ENCODE measurements around the gene COL9A3. TPM values are rescaled to one million over a fixed set of nuclear protein-coding genes. Genes with fewer than 3 reads are reported as not detected.

COL9A3 gene
- total RNA-seq, 1 experiment from 2014 or later, result 46.6 TPM

DNA sequence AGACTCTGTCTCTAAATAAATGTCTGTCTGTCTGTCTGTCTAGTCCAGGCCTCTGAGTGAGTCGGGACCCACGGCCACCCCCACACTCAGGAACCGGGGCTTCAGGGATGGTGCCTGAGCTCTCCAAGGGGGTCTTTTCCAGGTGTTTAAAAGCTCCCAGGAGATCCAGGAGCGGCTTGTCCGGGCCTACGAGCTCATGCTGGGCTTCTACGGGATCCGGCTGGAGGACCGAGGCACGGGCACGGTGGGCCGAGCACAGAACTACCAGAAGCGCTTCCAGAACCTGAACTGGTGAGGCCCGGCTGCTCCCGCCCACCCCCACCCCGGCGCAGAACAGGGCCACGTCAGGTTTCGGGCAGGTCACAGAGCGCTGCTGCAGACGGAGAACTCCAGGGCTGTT lies 5.5 kb upstream of the COL9A3 start:
- Histone ChIP-seq H3K27ac (ENCODE audit: low read length) (no peak overlapping the region), H3K9me3 (ENCODE audit: control insufficient read depth, insufficient read depth, low read depth, low read length) (no peaks in the 10 kb centered on the region), H3K36me3 (ENCODE audit: control insufficient read depth, insufficient read depth, low read length) (peaks cover 5% of the 10 kb centered on the region; the same call in 1 of the 2 replicates), H3K27me3 (ENCODE audit: control insufficient read depth, insufficient read depth, low read length) (no peaks in the 10 kb centered on the region), H3K4me1 (ENCODE audit: control insufficient read depth, insufficient read depth, low read length) (peaks cover 50% of the 10 kb centered on the region), H3K4me3 (ENCODE audit: low read depth in 2 of 2, low read length in 2 of 2) (no peak overlapping the region)
- in situ Hi-C loops (cut with HindIII; ENCODE audit: low pct_unique_long_range_greater_than_20kb, low sequenced_read_pairs), result no loop called here
- no peak for DNase-seq (ENCODE audit: low read depth, low spot score)
- BruUV-seq (replicated peaks), result no TSS peak
- ChIA-PET POLR2A (no interaction called here), CTCF (no interaction called here)
- intact Hi-C loops (cut with micrococcal nuclease; ENCODE audit: unreplicated experiment), result no loop called here
- TF ChIP-seq, protein P1, sequence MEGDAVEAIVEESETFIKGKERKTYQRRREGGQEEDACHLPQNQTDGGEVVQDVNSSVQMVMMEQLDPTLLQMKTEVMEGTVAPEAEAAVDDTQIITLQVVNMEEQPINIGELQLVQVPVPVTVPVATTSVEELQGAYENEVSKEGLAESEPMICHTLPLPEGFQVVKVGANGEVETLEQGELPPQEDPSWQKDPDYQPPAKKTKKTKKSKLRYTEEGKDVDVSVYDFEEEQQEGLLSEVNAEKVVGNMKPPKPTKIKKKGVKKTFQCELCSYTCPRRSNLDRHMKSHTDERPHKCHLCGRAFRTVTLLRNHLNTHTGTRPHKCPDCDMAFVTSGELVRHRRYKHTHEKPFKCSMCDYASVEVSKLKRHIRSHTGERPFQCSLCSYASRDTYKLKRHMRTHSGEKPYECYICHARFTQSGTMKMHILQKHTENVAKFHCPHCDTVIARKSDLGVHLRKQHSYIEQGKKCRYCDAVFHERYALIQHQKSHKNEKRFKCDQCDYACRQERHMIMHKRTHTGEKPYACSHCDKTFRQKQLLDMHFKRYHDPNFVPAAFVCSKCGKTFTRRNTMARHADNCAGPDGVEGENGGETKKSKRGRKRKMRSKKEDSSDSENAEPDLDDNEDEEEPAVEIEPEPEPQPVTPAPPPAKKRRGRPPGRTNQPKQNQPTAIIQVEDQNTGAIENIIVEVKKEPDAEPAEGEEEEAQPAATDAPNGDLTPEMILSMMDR (IDR thresholded peaks at IDR 0.05), result no peak
- TF ChIP-seq TCF7L2 (IDR thresholded peaks at IDR 0.05; ENCODE audit: low read depth, low read length), result no peak
- no peak for TF ChIP-seq SIN3A (IDR thresholded peaks at IDR 0.05; ENCODE audit: borderline replicate concordance, insufficient read depth, low read depth, low read length)
- no peak for TF ChIP-seq POLR2AphosphoS5 (IDR thresholded peaks at IDR 0.05; ENCODE audit: low read depth, low read length)
- TF ChIP-seq, protein P2, sequence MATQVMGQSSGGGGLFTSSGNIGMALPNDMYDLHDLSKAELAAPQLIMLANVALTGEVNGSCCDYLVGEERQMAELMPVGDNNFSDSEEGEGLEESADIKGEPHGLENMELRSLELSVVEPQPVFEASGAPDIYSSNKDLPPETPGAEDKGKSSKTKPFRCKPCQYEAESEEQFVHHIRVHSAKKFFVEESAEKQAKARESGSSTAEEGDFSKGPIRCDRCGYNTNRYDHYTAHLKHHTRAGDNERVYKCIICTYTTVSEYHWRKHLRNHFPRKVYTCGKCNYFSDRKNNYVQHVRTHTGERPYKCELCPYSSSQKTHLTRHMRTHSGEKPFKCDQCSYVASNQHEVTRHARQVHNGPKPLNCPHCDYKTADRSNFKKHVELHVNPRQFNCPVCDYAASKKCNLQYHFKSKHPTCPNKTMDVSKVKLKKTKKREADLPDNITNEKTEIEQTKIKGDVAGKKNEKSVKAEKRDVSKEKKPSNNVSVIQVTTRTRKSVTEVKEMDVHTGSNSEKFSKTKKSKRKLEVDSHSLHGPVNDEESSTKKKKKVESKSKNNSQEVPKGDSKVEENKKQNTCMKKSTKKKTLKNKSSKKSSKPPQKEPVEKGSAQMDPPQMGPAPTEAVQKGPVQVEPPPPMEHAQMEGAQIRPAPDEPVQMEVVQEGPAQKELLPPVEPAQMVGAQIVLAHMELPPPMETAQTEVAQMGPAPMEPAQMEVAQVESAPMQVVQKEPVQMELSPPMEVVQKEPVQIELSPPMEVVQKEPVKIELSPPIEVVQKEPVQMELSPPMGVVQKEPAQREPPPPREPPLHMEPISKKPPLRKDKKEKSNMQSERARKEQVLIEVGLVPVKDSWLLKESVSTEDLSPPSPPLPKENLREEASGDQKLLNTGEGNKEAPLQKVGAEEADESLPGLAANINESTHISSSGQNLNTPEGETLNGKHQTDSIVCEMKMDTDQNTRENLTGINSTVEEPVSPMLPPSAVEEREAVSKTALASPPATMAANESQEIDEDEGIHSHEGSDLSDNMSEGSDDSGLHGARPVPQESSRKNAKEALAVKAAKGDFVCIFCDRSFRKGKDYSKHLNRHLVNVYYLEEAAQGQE (IDR thresholded peaks at IDR 0.05; ENCODE audit: insufficient read depth in 1 of 2, low read depth in 2 of 2, low read length in 1 of 2), result no peak
- ATAC-seq, result no peak

DNA sequence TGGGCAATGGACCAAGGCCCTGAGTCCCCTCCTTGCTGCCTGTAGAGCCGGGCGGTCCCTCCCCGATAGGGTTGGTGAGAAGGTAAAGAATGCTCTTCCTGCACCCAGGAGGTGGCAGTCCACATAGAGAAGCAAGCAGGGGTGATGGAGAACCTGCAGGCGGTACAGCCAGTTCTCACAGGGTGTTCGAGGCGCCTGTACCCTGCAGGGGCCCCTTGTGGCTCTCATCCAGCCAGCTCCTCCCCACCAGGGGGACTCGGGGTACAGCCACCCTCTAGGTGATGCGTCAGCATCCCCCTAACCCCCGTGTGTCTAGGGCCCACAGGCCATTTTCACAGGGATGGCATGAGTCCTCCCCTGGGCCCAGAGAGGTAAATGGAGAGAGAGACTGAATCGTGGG lies 5.1 kb upstream of the COL9A3 start:
- DNase-seq (ENCODE audit: low read depth, low spot score), result no peak
- Histone ChIP-seq H3K27me3 (ENCODE audit: control insufficient read depth, insufficient read depth, low read length) (no peaks in the 10 kb centered on the region), H3K4me3 (ENCODE audit: low read depth in 2 of 2, low read length in 2 of 2) (no peak overlapping the region), H3K9me3 (ENCODE audit: control insufficient read depth, insufficient read depth, low read depth, low read length) (no peaks in the 10 kb centered on the region), H3K36me3 (ENCODE audit: control insufficient read depth, insufficient read depth, low read length) (peaks cover 5% of the 10 kb centered on the region; the same call in 1 of the 2 replicates), H3K27ac (ENCODE audit: low read length) (no peak overlapping the region), H3K4me1 (ENCODE audit: control insufficient read depth, insufficient read depth, low read length) (peaks cover 49% of the 10 kb centered on the region)
- TF ChIP-seq SIN3A (IDR thresholded peaks at IDR 0.05; ENCODE audit: borderline replicate concordance, insufficient read depth, low read depth, low read length), result no peak
- TF ChIP-seq, protein P2 (IDR thresholded peaks at IDR 0.05; ENCODE audit: insufficient read depth in 1 of 2, low read depth in 2 of 2, low read length in 1 of 2), result no peak
- TF ChIP-seq TCF7L2 (IDR thresholded peaks at IDR 0.05; ENCODE audit: low read depth, low read length), result no peak
- TF ChIP-seq, protein P1 (IDR thresholded peaks at IDR 0.05), result no peak
- TF ChIP-seq POLR2AphosphoS5 (IDR thresholded peaks at IDR 0.05; ENCODE audit: low read depth, low read length), result no peak
- POLR2A ChIA-PET, result no interaction called here
- BruUV-seq (replicated peaks), result no TSS peak
- CTCF ChIA-PET, result no interaction called here
- intact Hi-C loops (cut with micrococcal nuclease; ENCODE audit: unreplicated experiment) (no loop called here), in situ Hi-C loops (cut with HindIII; ENCODE audit: low pct_unique_long_range_greater_than_20kb, low sequenced_read_pairs) (no loop called here)
- ATAC-seq, result no peak
